Measurements from ENCODE around the gene PSMB7.

GRCh38 chr9:124326378-124326777 lies 88.9 kb downstream of the PSMB7 start:
- no peak for TF ChIP-seq CTCF (conservative IDR thresholded peaks at IDR 0.05 in 1 of 2, IDR thresholded peaks at IDR 0.05 in 1 of 2; ENCODE audit: low read depth in 1 of 2, low read length in 2 of 2)
- TF ChIP-seq EZH2 (IDR thresholded peaks at IDR 0.05; ENCODE audit: low read length, missing control alignments) = no peak
